H9 (cell line): ENCODE measurements around the gene MSX2. TPM values are rescaled to one million over a fixed set of nuclear protein-coding genes. Genes with fewer than 3 reads are reported as not detected.

ENCODE experiments used
- DNase-seq: peaks from one replicate; pipeline ENCODE4 v3.0.0-alpha.2; 2017
- H2AFZ ChIP-seq: one replicate; pipeline ENCODE4 v1.6.1; 2013; ENCODE audit warnings: mild to moderate bottlenecking, low read length, control low read depth, moderate library complexity
- H2AK5ac ChIP-seq: 2 replicates; pipeline ENCODE4 v1.6.1; 2013; ENCODE audit warnings: low read length, control low read depth, mixed read lengths; ENCODE audit not compliant: insufficient read length
- H2BK120ac ChIP-seq: one replicate; pipeline ENCODE4 v1.6.1; 2013; ENCODE audit warnings: low read depth, mild to moderate bottlenecking, low read length, control low read depth, inconsistent platforms; ENCODE audit not compliant: poor library complexity, severe bottlenecking
- H2BK12ac ChIP-seq: 2 replicates; pipeline ENCODE4 v1.6.1; 2013; ENCODE audit warnings: low read length, control low read depth, mixed read lengths, low read depth; ENCODE audit not compliant: insufficient read length
- H2BK15ac ChIP-seq: 2 replicates; pipeline ENCODE4 v1.6.1; 2013; ENCODE audit warnings: low read depth, low read length, control low read depth
- H2BK20ac ChIP-seq: one replicate; pipeline ENCODE4 v1.6.1; 2013; ENCODE audit warnings: low read depth, mild to moderate bottlenecking, low read length, control low read depth, inconsistent platforms; ENCODE audit not compliant: poor library complexity, severe bottlenecking
- H2BK5ac ChIP-seq: 2 replicates; pipeline ENCODE4 v1.6.1; 2013; ENCODE audit warnings: low read length, control low read depth, mixed read lengths; ENCODE audit not compliant: insufficient read length
- H3K14ac ChIP-seq: 2 replicates; pipeline ENCODE4 v1.6.1; 2013; ENCODE audit warnings: low read length, control low read depth; ENCODE audit not compliant: insufficient read depth
- H3K18ac ChIP-seq: 2 replicates; pipeline ENCODE4 v1.6.1; 2013; ENCODE audit warnings: low read depth, mild to moderate bottlenecking, mixed read lengths, low read length, control low read depth; ENCODE audit not compliant: insufficient read length
- H3K23ac ChIP-seq: 2 replicates; pipeline ENCODE4 v1.6.1; 2013; ENCODE audit warnings: low read length, control low read depth, mixed read lengths, low read depth; ENCODE audit not compliant: insufficient read length
- H3K23me2 ChIP-seq: 2 replicates; pipeline ENCODE4 v1.6.1; 2013; ENCODE audit warnings: low read depth, mild to moderate bottlenecking, mixed read lengths, low read length, control low read depth; ENCODE audit not compliant: insufficient read length, poor library complexity, severe bottlenecking
- H3K27ac ChIP-seq: 2 replicates; pipeline ENCODE4 v1.5.1; 2013; ENCODE audit warnings: low read length, control low read depth, mixed read lengths, low read depth; ENCODE audit not compliant: insufficient read length
- H3K27me3 ChIP-seq: 2 replicates; pipeline ENCODE4 v1.6.1; 2013; ENCODE audit warnings: low read length, control low read depth, inconsistent platforms; ENCODE audit not compliant: insufficient read depth
- H3K4ac ChIP-seq: 2 replicates; pipeline ENCODE4 v1.6.1; 2013; ENCODE audit warnings: low read depth, mild to moderate bottlenecking, control low read depth, inconsistent platforms, low read length, moderate library complexity
- H3K4me1 ChIP-seq: 2 replicates; pipeline ENCODE4 v1.6.1; 2013; ENCODE audit warnings: low read length, control low read depth, inconsistent platforms; ENCODE audit not compliant: insufficient read depth
- H3K4me2 ChIP-seq: 2 replicates; pipeline ENCODE4 v1.6.1; 2013; ENCODE audit warnings: low read length, control low read depth, mixed read lengths; ENCODE audit not compliant: insufficient read length, insufficient read depth
- H3K56ac ChIP-seq: 2 replicates; pipeline ENCODE4 v1.6.1; 2013; ENCODE audit warnings: low read depth, mild to moderate bottlenecking, mixed read lengths, low read length, control low read depth; ENCODE audit not compliant: insufficient read length
- H3K79me1 ChIP-seq: 2 replicates; pipeline ENCODE4 v1.6.1; 2013; ENCODE audit warnings: low read depth, mild to moderate bottlenecking, moderate library complexity, low read length, control low read depth, inconsistent platforms; ENCODE audit not compliant: insufficient read depth, poor library complexity, severe bottlenecking
- H3K79me2 ChIP-seq: 2 replicates; pipeline ENCODE4 v1.6.1; 2013; ENCODE audit warnings: low read length, control low read depth, inconsistent platforms; ENCODE audit not compliant: insufficient read depth
- H3K9ac ChIP-seq: 2 replicates; pipeline ENCODE4 v1.6.1; 2013; ENCODE audit warnings: low read length, control low read depth, mixed read lengths; ENCODE audit not compliant: insufficient read length; ENCODE audit errors: extremely low read depth
- H3K9me3 ChIP-seq: one replicate; pipeline ENCODE4 v1.6.1; 2013; ENCODE audit warnings: low read depth, low read length, inconsistent platforms; ENCODE audit not compliant: control insufficient read depth
- H3T11ph ChIP-seq: one replicate; pipeline ENCODE4 v1.6.1; 2013; ENCODE audit warnings: mild to moderate bottlenecking, low read length, control low read depth, inconsistent platforms
- H4K20me1 ChIP-seq: one replicate; pipeline ENCODE4 v1.6.1; 2013; ENCODE audit not compliant: control insufficient read depth, insufficient read length, insufficient read depth
- H4K5ac ChIP-seq: 2 replicates; pipeline ENCODE4 v1.6.1; 2013; ENCODE audit warnings: low read depth, mild to moderate bottlenecking, mixed read lengths, low read length, control low read depth; ENCODE audit not compliant: insufficient read length
- H4K8ac ChIP-seq: replicated peaks from 2 replicates; pipeline ENCODE4 v1.6.1; 2013; ENCODE audit warnings: low read length, control low read depth, mixed read lengths, low read depth; ENCODE audit not compliant: insufficient read length
- H4K91ac ChIP-seq: 2 replicates; pipeline ENCODE4 v1.6.1; 2013; ENCODE audit warnings: low read depth, mild to moderate bottlenecking, moderate library complexity, mixed read lengths, low read length, control low read depth; ENCODE audit not compliant: insufficient read length
- H3K27ac Mint-ChIP-seq, 3 experiments: 2 replicates in 2 of 3; 3 replicates in 1 of 3; pipeline ENCODE4 v1.8.0; 2020 to 2021; ENCODE audit warnings: mixed read lengths in 3 of 3, mild to moderate bottlenecking in 1 of 3, moderate library complexity in 1 of 3
- H3K27me3 Mint-ChIP-seq: 2 replicates; pipeline ENCODE4 v1.8.0; 2021; ENCODE audit warnings: low read depth, mild to moderate bottlenecking, moderate library complexity, mixed read lengths
- H3K36me3 Mint-ChIP-seq, 3 experiments: 2 replicates in 2 of 3; 3 replicates in 1 of 3; pipeline ENCODE4 v1.8.0; 2020 to 2021; ENCODE audit warnings: low read depth in 3 of 3, mixed read lengths in 3 of 3; ENCODE audit not compliant: insufficient read depth in 1 of 3
- H3K4me1 Mint-ChIP-seq, 2 experiments: 2 replicates each; pipeline ENCODE4 v1.8.0; 2020; ENCODE audit warnings: mixed read lengths in 2 of 2
- H3K4me3 Mint-ChIP-seq, 2 experiments: 2 replicates in 1 of 2; 3 replicates in 1 of 2; pipeline ENCODE4 v1.8.0; 2020 to 2021; ENCODE audit warnings: mild to moderate bottlenecking in 2 of 2, mixed read lengths in 2 of 2, moderate library complexity in 1 of 2
- H3K9me3 Mint-ChIP-seq, 2 experiments: 2 replicates in 1 of 2; 3 replicates in 1 of 2; pipeline ENCODE4 v1.8.0; 2020; ENCODE audit warnings: mild to moderate bottlenecking in 2 of 2, mixed read lengths in 2 of 2, moderate library complexity in 1 of 2
- CTCF ChIP-seq: fragments of 200-600 bp; sonication (generic); conservative IDR thresholded peaks from 3 replicates; pipeline ENCODE4 v1.8.0; 2021; ENCODE audit warnings: antibody characterized with exemption, mild to moderate bottlenecking
- WGBS: extraction: QIAGEN DNeasy Blood & Tissue Kit; methylation state at CpG from one replicate; pipeline ENCODE4 v1.1.7; 2013; ENCODE audit warnings: missing lambda C conversion rate, low lambda C conversion rate, mixed read lengths; ENCODE audit not compliant: insufficient read length; ENCODE audit errors: extremely low coverage; 5-methylcytosine and 5-hydroxymethylcytosine counted together
- total RNA-seq: library from RNA; stranded (reverse); gene quantifications from 2 replicates; pipeline ENCODE4 v1.2.1, GENCODE V29; 2021

Gene MSX2
- total RNA-seq, 1 experiment from 2014 or later: 0.35 TPM

DNA sequence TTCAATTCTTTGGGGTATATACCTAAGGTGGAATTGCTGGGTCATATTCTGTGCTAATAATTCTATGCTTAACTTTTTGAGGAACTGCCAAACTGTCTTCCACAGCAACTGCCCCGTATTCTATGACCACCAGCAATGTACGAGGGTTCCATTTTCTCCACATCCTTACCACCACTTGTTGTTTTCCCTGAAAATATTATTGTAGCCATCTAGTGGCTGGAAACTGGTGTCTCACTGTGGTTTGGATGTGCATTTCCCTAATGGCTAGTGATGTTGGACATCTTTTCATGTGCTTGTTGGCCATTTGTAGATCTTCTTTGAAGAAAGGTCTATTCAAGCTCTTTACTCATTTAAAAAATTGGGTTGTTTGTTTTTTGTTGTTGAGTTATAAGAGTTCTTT, 30.7 kb downstream of the MSX2 start:
- H3K4me1 Mint-ChIP-seq: peaks cover 0 to 3% of the 10 kb centered on the region in 2 experiments; a peak in 1 of 4 replicates
- Histone ChIP-seq H3K79me1 (no peaks in the 10 kb centered on the region), H3K9me3 (no peaks in the 10 kb centered on the region), H2BK120ac (no peak overlapping the region), H2AFZ (no peak overlapping the region), H3K27me3 (peaks cover 14% of the 10 kb centered on the region), H3K9ac (no peak overlapping the region), H2BK12ac (no peak overlapping the region), H4K8ac (no peak overlapping the region), H2BK20ac (no peak overlapping the region), H4K91ac (no peak overlapping the region), H3K56ac (no peak overlapping the region), H3K18ac (no peak overlapping the region), H4K20me1 (no peaks in the 10 kb centered on the region), H3K79me2 (no peaks in the 10 kb centered on the region), H4K5ac (no peak overlapping the region), H3K27ac (no peak overlapping the region), H3K4me1 (no peaks in the 10 kb centered on the region), H3K23ac (no peak overlapping the region), H3K4me2 (no peak overlapping the region), H3K4ac (no peak overlapping the region), H3K14ac (no peak overlapping the region), H2AK5ac (no peak overlapping the region), H2BK15ac (no peak overlapping the region), H2BK5ac (no peak overlapping the region), H3T11ph (no peak overlapping the region), H3K23me2 (peaks cover 7% of the 10 kb centered on the region)
- H3K9me3 Mint-ChIP-seq: no peaks in the 10 kb centered on the region
- H3K36me3 Mint-ChIP-seq: no peaks in the 10 kb centered on the region
- peaks cover 65% of the 10 kb centered on the region for H3K27me3 Mint-ChIP-seq
- DNase-seq: no peak
- TF ChIP-seq CTCF: peak; percentile 43; the same call in 2 of the 3 replicates
- no CpG with 5 or more reads among the region's 2 CpGs for WGBS
- H3K27ac Mint-ChIP-seq: no peak overlapping the region
- no peak overlapping the region for H3K4me3 Mint-ChIP-seq
